PC-9 (cell line): ENCODE data around the gene SELENOI. TPM values are rescaled to one million over a fixed set of nuclear protein-coding genes. Genes with fewer than 3 reads are reported as not detected.

Experiments used
- BruUV-seq: library from RNA; stranded (reverse); fragments of 400-500 nt; replicated peaks from 2 replicates; lab custom pipeline; 2021; lab: Mats Ljungman, UMichigan
- CTCF ChIA-PET: fragments of 300-600 bp; sonication (Branson Sonifier 250); formaldehyde crosslinking; loops from one replicate; lab custom pipeline; 2022; ENCODE audit warnings: antibody characterized with exemption; lab: Charles Lee
- POLR2A ChIA-PET: fragments of 300-600 bp; sonication (Branson Sonifier 250); formaldehyde crosslinking; loops from one replicate; lab custom pipeline; 2022; ENCODE audit warnings: antibody characterized with exemption; ENCODE audit not compliant: unreplicated experiment; lab: Charles Lee
- DNase-seq, 2 experiments: peaks; one replicate each; pipeline versions ENCODE4 v3.0.0 to v3.0.0-alpha.2; 2015 to 2022; ENCODE audit warnings: mixed read lengths in 1 of 2
- H2AFZ ChIP-seq: fragments of 200-600 bp; sonication (generic); 2 replicates; pipeline ENCODE4 v1.8.1; 2017; ENCODE audit warnings: antibody characterized with exemption
- H3F3A ChIP-seq: fragments of 200-600 bp; sonication (generic); 2 replicates; pipeline ENCODE4 v1.8.1; 2017; ENCODE audit warnings: antibody characterized with exemption, mild to moderate bottlenecking, low read depth; ENCODE audit not compliant: insufficient read depth
- H3K27ac ChIP-seq: fragments of 200-600 bp; sonication (generic); 2 replicates; pipeline ENCODE4 v1.6.1; 2016; ENCODE audit warnings: mixed run types
- H3K27me3 ChIP-seq: fragments of 200-600 bp; sonication (generic); 2 replicates; pipeline ENCODE4 v1.6.1; 2016; ENCODE audit warnings: low read depth, mixed run types; ENCODE audit not compliant: insufficient read depth
- H3K36me3 ChIP-seq: fragments of 200-600 bp; sonication (generic); 2 replicates; pipeline ENCODE4 v1.6.1; 2016; ENCODE audit warnings: low read depth, mixed run types
- H3K4me1 ChIP-seq: fragments of 200-600 bp; sonication (generic); replicated peaks from 2 replicates; pipeline ENCODE4 v1.6.1; 2016; ENCODE audit warnings: mixed run types; ENCODE audit not compliant: insufficient read depth
- H3K4me2 ChIP-seq: fragments of 200-600 bp; sonication (generic); 2 replicates; pipeline ENCODE4 v1.6.1; 2017; ENCODE audit warnings: mixed run types
- H3K4me3 ChIP-seq: fragments of 200-600 bp; sonication (generic); 2 replicates; pipeline ENCODE4 v1.6.1; 2016; ENCODE audit warnings: mixed run types
- H3K79me2 ChIP-seq: fragments of 200-600 bp; sonication (generic); 2 replicates; pipeline ENCODE4 v1.6.1; 2017; ENCODE audit warnings: low read depth, mixed run types
- H3K9me2 ChIP-seq: fragments of 200-600 bp; sonication (generic); 2 replicates; pipeline ENCODE4 v1.8.1; 2017; ENCODE audit warnings: mild to moderate bottlenecking; ENCODE audit not compliant: insufficient read depth
- H3K9me3 ChIP-seq: fragments of 200-600 bp; sonication (generic); 2 replicates; pipeline ENCODE4 v1.8.1; 2016; ENCODE audit warnings: low read depth; ENCODE audit not compliant: insufficient read depth
- H4K20me1 ChIP-seq: fragments of 200-600 bp; sonication (generic); 2 replicates; pipeline ENCODE4 v1.8.1; 2017; ENCODE audit not compliant: insufficient read depth
- CTCF ChIP-seq: fragments of 200-600 bp; sonication (generic); conservative IDR thresholded peaks from 2 replicates; pipeline ENCODE4 v1.6.1; 2017; ENCODE audit warnings: mixed run types, antibody characterized with exemption, mild to moderate bottlenecking, moderate library complexity
- EZH2 ChIP-seq: fragments of 200-600 bp; sonication (generic); IDR thresholded peaks from 2 replicates; pipeline ENCODE4 v1.8.0; 2017; ENCODE audit warnings: antibody characterized with exemption, low read depth
- intact Hi-C: fragments of 100-400 bp; cut with micrococcal nuclease; formaldehyde crosslinking; loops from one replicate; pipeline ENCODE4 v1.10.0; 2022; ENCODE audit not compliant: unreplicated experiment
- total RNA-seq: library from RNA; stranded (reverse); gene quantifications from 2 replicates; pipeline ENCODE4 v1.2.3, GENCODE V29; 2021

The SELENOI gene
- total RNA-seq, 1 experiment from 2014 or later = 60.8 TPM

GRCh38 chr2:26314243-26314642 lies 31.7 kb upstream of the SELENOI start:
- H3K27ac ChIP-seq = no peak overlapping the region
- BruUV-seq = no TSS peak
- no peaks in the 10 kb centered on the region for H3K36me3 ChIP-seq
- no peaks in the 10 kb centered on the region for H3K9me3 ChIP-seq
- H3K27me3 ChIP-seq = no peaks in the 10 kb centered on the region
- H3K79me2 ChIP-seq = no peaks in the 10 kb centered on the region
- DNase-seq = no peak
- POLR2A ChIA-PET = no interaction called here
- H3K4me2 ChIP-seq = no peak overlapping the region
- H3K4me1 ChIP-seq = no peaks in the 10 kb centered on the region
- H3F3A ChIP-seq = no peaks in the 10 kb centered on the region
- H2AFZ ChIP-seq = no peak overlapping the region
- no peak overlapping the region for H3K4me3 ChIP-seq
- no peak for TF ChIP-seq EZH2
- no peak for TF ChIP-seq CTCF
- no peaks in the 10 kb centered on the region for H3K9me2 ChIP-seq
- intact Hi-C loops = no loop called here
- no peaks in the 10 kb centered on the region for H4K20me1 ChIP-seq
- CTCF ChIA-PET = no interaction called here

DNA sequence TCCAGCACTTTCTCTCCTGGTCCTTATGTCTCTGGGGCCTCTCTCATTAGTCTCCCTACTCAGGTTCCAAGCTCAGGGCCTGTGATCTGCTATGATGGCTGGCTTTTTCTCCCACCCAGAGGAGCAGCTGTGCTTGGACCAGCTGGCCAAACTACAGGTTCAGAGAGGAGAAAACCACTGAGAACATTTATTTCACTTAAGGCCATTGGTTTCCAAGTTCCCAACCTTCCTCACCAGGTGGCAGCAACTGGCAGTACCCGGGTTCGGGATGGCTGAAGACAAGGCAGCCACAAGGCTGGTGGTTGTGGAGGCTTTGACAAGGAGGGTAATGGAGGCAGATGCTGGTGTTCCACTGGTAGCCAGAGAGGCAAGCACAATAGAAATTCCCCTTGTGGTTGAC lies 29.9 kb upstream of the SELENOI start:
- no peaks in the 10 kb centered on the region for H4K20me1 ChIP-seq
- TF ChIP-seq EZH2 (no peak), CTCF (peak; percentile 44; the same call in 1 of the 2 replicates)
- H3K4me2 ChIP-seq = no peak overlapping the region
- no peaks in the 10 kb centered on the region for H3K9me2 ChIP-seq
- no peaks in the 10 kb centered on the region for H3K9me3 ChIP-seq
- CTCF ChIA-PET = no interaction called here
- no peaks in the 10 kb centered on the region for H3F3A ChIP-seq
- H2AFZ ChIP-seq = no peak overlapping the region
- H3K4me1 ChIP-seq = no peaks in the 10 kb centered on the region
- no peaks in the 10 kb centered on the region for H3K27me3 ChIP-seq
- no TSS peak for BruUV-seq
- POLR2A ChIA-PET = no interaction called here
- DNase-seq = no peak
- no peak overlapping the region for H3K4me3 ChIP-seq
- no peak overlapping the region for H3K27ac ChIP-seq
- intact Hi-C loops = no loop called here
- no peaks in the 10 kb centered on the region for H3K36me3 ChIP-seq
- no peaks in the 10 kb centered on the region for H3K79me2 ChIP-seq

DNA sequence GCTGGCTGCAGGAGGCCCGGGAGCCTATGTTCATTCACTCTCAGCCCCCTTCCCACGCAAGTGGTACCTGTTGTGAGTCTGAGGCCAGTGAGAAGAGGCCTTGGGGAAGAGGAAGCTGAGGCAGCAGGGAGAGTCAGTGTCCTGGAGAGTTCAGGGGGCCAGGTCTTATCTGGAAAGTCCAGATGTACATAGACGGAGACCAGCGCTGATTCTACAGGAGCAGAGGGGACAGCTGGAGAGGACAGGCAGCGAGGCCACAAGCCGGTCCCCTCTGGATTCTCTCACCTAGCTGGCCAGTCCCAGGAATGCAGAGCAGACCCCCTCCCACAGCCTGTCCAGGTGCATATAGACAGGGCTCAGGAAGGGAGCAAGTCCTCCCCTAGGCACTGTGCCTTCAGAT lies 29.1 kb upstream of the SELENOI start:
- Histone ChIP-seq H3F3A (no peaks in the 10 kb centered on the region), H3K4me1 (no peaks in the 10 kb centered on the region), H3K9me3 (no peaks in the 10 kb centered on the region), H3K79me2 (no peaks in the 10 kb centered on the region), H3K9me2 (no peaks in the 10 kb centered on the region), H3K27ac (no peak overlapping the region), H4K20me1 (no peaks in the 10 kb centered on the region), H3K36me3 (no peaks in the 10 kb centered on the region), H3K4me2 (no peak overlapping the region), H3K4me3 (no peak overlapping the region), H3K27me3 (no peaks in the 10 kb centered on the region), H2AFZ (no peak overlapping the region)
- no TSS peak for BruUV-seq
- no peak for TF ChIP-seq CTCF
- intact Hi-C loops = no loop called here
- no peak for DNase-seq
- ChIA-PET CTCF (interaction anchor here (0.5 kb wide), 1 partner anchor 82 kb away, joined by 5 read pairs; no protein-coding TSS in a partner anchor), POLR2A (interaction anchor here (0.6 kb wide), 1 partner anchor 14 kb away, joined by 3 read pairs; no protein-coding TSS in a partner anchor)
